GM12878 (cell line): ENCODE data around the gene ELN. TPM values are rescaled to one million over a fixed set of nuclear protein-coding genes. Genes with fewer than 3 reads are reported as not detected.

ENCODE experiments used
- BACH1 ChIP-seq: fragments of 450-650 bp; IDR thresholded peaks from 2 replicates; pipeline ENCODE4 v1.6.1; 2017; ENCODE audit warnings: mild to moderate bottlenecking, borderline replicate concordance
- CBFB ChIP-seq: IDR thresholded peaks from 2 replicates; pipeline ENCODE4 v1.6.1; 2016; ENCODE audit warnings: antibody characterized with exemption, low read depth
- CHD2 ChIP-seq: IDR thresholded peaks from 2 replicates; pipeline ENCODE4 v1.6.1; 2011; ENCODE audit warnings: low read depth, low read length, improper control_type of control experiment, borderline replicate concordance
- MTA3 ChIP-seq: IDR thresholded peaks from 2 replicates; pipeline ENCODE4 v1.6.1; 2012; ENCODE audit warnings: low read length, inconsistent platforms, borderline replicate concordance
- MXI1 ChIP-seq: fragments of 150-350 bp; IDR thresholded peaks from 2 replicates; pipeline ENCODE4 v1.6.1; 2011; ENCODE audit warnings: low read depth, mild to moderate bottlenecking, inconsistent platforms, low read length, improper control_type of control experiment
- NFIC ChIP-seq: IDR thresholded peaks from 2 replicates; pipeline ENCODE4 v1.6.1; 2012; ENCODE audit warnings: low read depth, mild to moderate bottlenecking, inconsistent platforms, low read length, moderate library complexity
- NR2F1 ChIP-seq: fragments of 450-650 bp; conservative IDR thresholded peaks from 2 replicates; pipeline ENCODE4 v1.6.1; 2017; ENCODE audit warnings: mild to moderate bottlenecking
- POLR2A ChIP-seq: IDR thresholded peaks from 2 replicates; pipeline ENCODE4 v1.6.1; 2011; ENCODE audit warnings: low read depth, mild to moderate bottlenecking, low read length
- RFX5 ChIP-seq: IDR thresholded peaks from 2 replicates; pipeline ENCODE4 v1.6.1; 2011; ENCODE audit warnings: low read depth, low read length, improper control_type of control experiment
- YY1 ChIP-seq: IDR thresholded peaks from 2 replicates; pipeline ENCODE4 v1.6.1; 2011; ENCODE audit warnings: low read depth, mild to moderate bottlenecking, low read length
- ZSCAN29 ChIP-seq: fragments of 450-650 bp; IDR thresholded peaks from 2 replicates; pipeline ENCODE4 v1.6.1; 2017; ENCODE audit warnings: mild to moderate bottlenecking, moderate library complexity
- polyA plus RNA-seq, 11 experiments: library from polyadenylated mRNA; depleted of rRNA in 4 of 11; unstranded in 6 of 11; stranded (reverse) in 5 of 11; fragments of >200 nt; fragmentation: Nextera tagmentation in 4 of 11; fragmentation: Illumina TruSeq in 1 of 11; extraction: Ambion mirVana in 4 of 11; extraction: Trizol in 1 of 11; gene quantifications; 1 replicate in 1 of 11; 2 replicates in 10 of 11; pipeline versions ENCODE4 v1.2.1 to v1.2.3, GENCODE V29; 2011 to 2016; ENCODE audit warnings: inconsistent platforms in 2 of 11, missing spikeins in 2 of 11, low read depth in 1 of 11
- total RNA-seq, 4 experiments: library from RNA; depleted of rRNA in 3 of 4; stranded (reverse); fragments of >200 nt in 3 of 4; fragmentation: Illumina TruSeq in 1 of 4; extraction: Trizol in 1 of 4; gene quantifications; 2 replicates each; pipeline versions ENCODE4 v1.2.1 to v1.2.3, GENCODE V29; 2013 to 2021
- TF ChIP-seq, protein P1 (sequence below): IDR thresholded peaks from 2 replicates; pipeline ENCODE4 v1.6.1; 2011; ENCODE audit warnings: low read depth, mild to moderate bottlenecking, low read length, moderate library complexity, borderline replicate concordance; ENCODE audit errors: extremely low read depth
- TF ChIP-seq, protein P2 (sequence below): fragments of 450-650 bp; IDR thresholded peaks from 2 replicates; pipeline ENCODE4 v1.6.1; 2017; ENCODE audit warnings: low read depth, mild to moderate bottlenecking, moderate library complexity
- TF ChIP-seq, protein P3 (sequence below): fragments of 450-650 bp; IDR thresholded peaks from 2 replicates; pipeline ENCODE4 v1.6.1; 2017; ENCODE audit warnings: mild to moderate bottlenecking, low read depth, inconsistent platforms; ENCODE audit not compliant: poor library complexity, severe bottlenecking
- TF ChIP-seq, protein P4 (sequence below): fragments of 450-650 bp; IDR thresholded peaks from 2 replicates; pipeline ENCODE4 v1.6.1; 2017; ENCODE audit warnings: mild to moderate bottlenecking

ELN gene
- total and polyA plus RNA-seq, 10 of the 15 experiments (the other 5 are each of a cell fraction or from before 2014, with no cell fraction given), result 0.08 to 0.27 (median 0.23) TPM; not detected in 7

DNA sequence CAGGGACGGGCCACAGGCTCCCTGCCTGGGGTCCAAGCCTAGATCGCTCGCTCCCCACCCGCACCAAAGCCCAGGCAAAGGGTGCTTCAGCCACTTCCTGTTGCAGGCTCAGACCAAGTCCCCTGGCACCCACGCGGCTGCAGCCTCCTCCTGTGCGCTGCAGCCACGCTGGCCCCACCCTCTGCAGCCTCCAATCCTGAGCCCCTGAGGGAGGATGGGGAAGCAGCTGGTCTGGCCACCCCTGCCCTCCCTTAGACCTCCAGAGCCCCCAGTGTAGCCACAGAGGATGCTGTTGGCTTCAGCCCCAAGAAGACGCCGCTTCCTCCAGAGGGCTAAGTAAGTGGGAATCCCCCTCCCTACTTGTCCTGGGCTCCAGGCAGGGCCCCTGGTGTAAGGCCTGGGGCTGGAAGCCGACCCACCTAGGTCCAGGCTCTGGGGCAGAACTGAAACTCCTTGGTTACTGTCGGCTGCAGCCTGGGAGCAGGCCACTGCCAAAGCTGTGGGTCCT, 65.0 kb downstream of the ELN start (continued):
- TF ChIP-seq NFIC (no peak), NR2F1 (peak; percentile 64), MTA3 (no peak), RFX5 (no peak), YY1 (no peak), ZSCAN29 (no peak), MXI1 (peak; percentile 85), CBFB (0 out of 2 replicates have a peak, but pooled peaks have one; percentile 42), POLR2A (peak; percentile 84), BACH1 (no peak), CHD2 (peak; percentile 33; the same call in 1 of the 2 replicates)
- TF ChIP-seq, protein P1, sequence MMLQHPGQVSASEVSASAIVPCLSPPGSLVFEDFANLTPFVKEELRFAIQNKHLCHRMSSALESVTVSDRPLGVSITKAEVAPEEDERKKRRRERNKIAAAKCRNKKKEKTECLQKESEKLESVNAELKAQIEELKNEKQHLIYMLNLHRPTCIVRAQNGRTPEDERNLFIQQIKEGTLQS, result no peak
- TF ChIP-seq, protein P2, sequence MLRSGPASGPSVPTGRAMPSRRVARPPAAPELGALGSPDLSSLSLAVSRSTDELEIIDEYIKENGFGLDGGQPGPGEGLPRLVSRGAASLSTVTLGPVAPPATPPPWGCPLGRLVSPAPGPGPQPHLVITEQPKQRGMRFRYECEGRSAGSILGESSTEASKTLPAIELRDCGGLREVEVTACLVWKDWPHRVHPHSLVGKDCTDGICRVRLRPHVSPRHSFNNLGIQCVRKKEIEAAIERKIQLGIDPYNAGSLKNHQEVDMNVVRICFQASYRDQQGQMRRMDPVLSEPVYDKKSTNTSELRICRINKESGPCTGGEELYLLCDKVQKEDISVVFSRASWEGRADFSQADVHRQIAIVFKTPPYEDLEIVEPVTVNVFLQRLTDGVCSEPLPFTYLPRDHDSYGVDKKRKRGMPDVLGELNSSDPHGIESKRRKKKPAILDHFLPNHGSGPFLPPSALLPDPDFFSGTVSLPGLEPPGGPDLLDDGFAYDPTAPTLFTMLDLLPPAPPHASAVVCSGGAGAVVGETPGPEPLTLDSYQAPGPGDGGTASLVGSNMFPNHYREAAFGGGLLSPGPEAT, result 0 out of 2 replicates have a peak, but pooled peaks have one; percentile 25
- TF ChIP-seq, protein P3, sequence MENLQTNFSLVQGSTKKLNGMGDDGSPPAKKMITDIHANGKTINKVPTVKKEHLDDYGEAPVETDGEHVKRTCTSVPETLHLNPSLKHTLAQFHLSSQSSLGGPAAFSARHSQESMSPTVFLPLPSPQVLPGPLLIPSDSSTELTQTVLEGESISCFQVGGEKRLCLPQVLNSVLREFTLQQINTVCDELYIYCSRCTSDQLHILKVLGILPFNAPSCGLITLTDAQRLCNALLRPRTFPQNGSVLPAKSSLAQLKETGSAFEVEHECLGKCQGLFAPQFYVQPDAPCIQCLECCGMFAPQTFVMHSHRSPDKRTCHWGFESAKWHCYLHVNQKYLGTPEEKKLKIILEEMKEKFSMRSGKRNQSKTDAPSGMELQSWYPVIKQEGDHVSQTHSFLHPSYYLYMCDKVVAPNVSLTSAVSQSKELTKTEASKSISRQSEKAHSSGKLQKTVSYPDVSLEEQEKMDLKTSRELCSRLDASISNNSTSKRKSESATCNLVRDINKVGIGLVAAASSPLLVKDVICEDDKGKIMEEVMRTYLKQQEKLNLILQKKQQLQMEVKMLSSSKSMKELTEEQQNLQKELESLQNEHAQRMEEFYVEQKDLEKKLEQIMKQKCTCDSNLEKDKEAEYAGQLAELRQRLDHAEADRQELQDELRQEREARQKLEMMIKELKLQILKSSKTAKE, result no peak
- TF ChIP-seq, protein P4, sequence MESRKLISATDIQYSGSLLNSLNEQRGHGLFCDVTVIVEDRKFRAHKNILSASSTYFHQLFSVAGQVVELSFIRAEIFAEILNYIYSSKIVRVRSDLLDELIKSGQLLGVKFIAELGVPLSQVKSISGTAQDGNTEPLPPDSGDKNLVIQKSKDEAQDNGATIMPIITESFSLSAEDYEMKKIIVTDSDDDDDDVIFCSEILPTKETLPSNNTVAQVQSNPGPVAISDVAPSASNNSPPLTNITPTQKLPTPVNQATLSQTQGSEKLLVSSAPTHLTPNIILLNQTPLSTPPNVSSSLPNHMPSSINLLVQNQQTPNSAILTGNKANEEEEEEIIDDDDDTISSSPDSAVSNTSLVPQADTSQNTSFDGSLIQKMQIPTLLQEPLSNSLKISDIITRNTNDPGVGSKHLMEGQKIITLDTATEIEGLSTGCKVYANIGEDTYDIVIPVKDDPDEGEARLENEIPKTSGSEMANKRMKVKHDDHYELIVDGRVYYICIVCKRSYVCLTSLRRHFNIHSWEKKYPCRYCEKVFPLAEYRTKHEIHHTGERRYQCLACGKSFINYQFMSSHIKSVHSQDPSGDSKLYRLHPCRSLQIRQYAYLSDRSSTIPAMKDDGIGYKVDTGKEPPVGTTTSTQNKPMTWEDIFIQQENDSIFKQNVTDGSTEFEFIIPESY, result no peak
- TF ChIP-seq, all 136 proteins: peak for 32
